Progenitor cell of endocrine pancreas (in vitro differentiated cells): ENCODE results near the gene BBS4. TPM values are rescaled to one million over a fixed set of nuclear protein-coding genes. Genes with fewer than 3 reads are reported as not detected.
"Not testable (repeated sequence)": the region's sequence is repeated elsewhere in the genome, so short reads cannot be mapped to it uniquely, and the experiment has no call there.

Experiments used
- DNase-seq: peaks from one replicate; pipeline ENCODE4 v3.0.0; 2021; ENCODE audit warnings: low spot score; ENCODE audit not compliant: unreplicated experiment
- H3K27ac Mint-ChIP-seq: 2 replicates; pipeline ENCODE4 v1.8.0; 2021; ENCODE audit warnings: mild to moderate bottlenecking, moderate library complexity, mixed read lengths
- H3K27me3 Mint-ChIP-seq: 2 replicates; pipeline ENCODE4 v1.8.0; 2021; ENCODE audit warnings: mixed read lengths
- H3K36me3 Mint-ChIP-seq: 2 replicates; pipeline ENCODE4 v1.8.0; 2022; ENCODE audit warnings: mixed read lengths; ENCODE audit not compliant: insufficient read depth
- H3K4me1 Mint-ChIP-seq: 2 replicates; pipeline ENCODE4 v1.8.0; 2021; ENCODE audit warnings: low read depth, mixed read lengths
- H3K4me3 Mint-ChIP-seq: 2 replicates; pipeline ENCODE4 v1.8.0; 2021; ENCODE audit warnings: low read depth, mild to moderate bottlenecking, moderate library complexity, mixed read lengths
- H3K9me3 Mint-ChIP-seq: 2 replicates; pipeline ENCODE4 v1.8.0; 2021; ENCODE audit warnings: low read depth, mixed read lengths
- total RNA-seq: library from RNA; stranded (reverse); gene quantifications from 2 replicates; pipeline ENCODE4 v1.2.1, GENCODE V29; 2021
- TF ChIP-seq, protein P1 (sequence below): fragments of 200-600 bp; sonication (generic); IDR thresholded peaks from one replicate; pipeline ENCODE4 v1.5.0; 2021; ENCODE audit warnings: antibody characterized with exemption, mild to moderate bottlenecking; ENCODE audit not compliant: unreplicated experiment

The BBS4 gene
- total RNA-seq, 1 donor from 2014 or later, result 33.8 TPM

DNA sequence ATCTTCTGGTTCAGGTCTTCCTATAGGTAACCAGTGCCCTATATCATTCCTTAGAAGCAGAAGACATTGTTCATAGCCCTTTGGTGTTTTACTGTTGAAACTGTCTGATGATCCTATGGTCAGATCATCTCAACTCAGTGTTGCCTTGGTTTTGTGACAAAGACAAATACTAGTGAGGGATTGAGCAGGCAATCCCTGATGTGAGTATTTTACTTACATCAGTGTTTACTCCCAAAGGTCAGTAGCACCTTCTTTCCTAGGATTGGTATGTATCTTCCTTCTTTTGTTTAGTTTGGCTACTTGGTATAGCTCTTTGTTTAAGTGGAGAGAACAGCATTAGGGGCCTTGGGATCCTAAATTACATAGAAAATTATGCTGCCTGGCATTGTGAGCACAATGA lies 41.1 kb downstream of the BBS4 start:
- H3K4me1 Mint-ChIP-seq, result no peaks in the 10 kb centered on the region
- H3K4me3 Mint-ChIP-seq, result no peak overlapping the region
- H3K27me3 Mint-ChIP-seq, result no peaks in the 10 kb centered on the region
- peaks cover 7% of the 10 kb centered on the region for H3K36me3 Mint-ChIP-seq
- DNase-seq, result no peak
- no peaks in the 10 kb centered on the region for H3K9me3 Mint-ChIP-seq
- TF ChIP-seq, protein P1, sequence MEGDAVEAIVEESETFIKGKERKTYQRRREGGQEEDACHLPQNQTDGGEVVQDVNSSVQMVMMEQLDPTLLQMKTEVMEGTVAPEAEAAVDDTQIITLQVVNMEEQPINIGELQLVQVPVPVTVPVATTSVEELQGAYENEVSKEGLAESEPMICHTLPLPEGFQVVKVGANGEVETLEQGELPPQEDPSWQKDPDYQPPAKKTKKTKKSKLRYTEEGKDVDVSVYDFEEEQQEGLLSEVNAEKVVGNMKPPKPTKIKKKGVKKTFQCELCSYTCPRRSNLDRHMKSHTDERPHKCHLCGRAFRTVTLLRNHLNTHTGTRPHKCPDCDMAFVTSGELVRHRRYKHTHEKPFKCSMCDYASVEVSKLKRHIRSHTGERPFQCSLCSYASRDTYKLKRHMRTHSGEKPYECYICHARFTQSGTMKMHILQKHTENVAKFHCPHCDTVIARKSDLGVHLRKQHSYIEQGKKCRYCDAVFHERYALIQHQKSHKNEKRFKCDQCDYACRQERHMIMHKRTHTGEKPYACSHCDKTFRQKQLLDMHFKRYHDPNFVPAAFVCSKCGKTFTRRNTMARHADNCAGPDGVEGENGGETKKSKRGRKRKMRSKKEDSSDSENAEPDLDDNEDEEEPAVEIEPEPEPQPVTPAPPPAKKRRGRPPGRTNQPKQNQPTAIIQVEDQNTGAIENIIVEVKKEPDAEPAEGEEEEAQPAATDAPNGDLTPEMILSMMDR, result no peak
- H3K27ac Mint-ChIP-seq, result no peak overlapping the region

DNA sequence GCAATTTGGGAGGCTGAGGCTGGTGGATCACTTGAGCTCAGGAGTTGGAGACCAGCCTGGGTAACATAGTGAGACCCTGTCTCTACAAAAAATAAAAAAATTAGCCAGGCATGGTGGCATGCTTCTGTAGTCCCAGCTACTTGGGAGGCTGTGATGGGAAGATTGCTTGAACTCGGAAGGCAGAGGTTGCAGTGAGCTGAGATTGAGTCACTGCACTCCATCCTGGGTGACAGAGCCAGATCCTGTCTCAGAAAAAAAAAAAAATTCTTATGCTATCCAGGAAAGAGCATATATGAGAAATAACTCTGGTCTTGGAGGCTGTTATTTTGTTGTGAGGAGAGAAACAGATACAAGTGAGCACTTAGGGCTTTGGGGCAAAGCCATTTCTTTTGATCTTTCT lies 42.2 kb downstream of the BBS4 start:
- not testable (repeated sequence) for H3K4me1 Mint-ChIP-seq, H3K27ac Mint-ChIP-seq, DNase-seq, H3K27me3 Mint-ChIP-seq, H3K9me3 Mint-ChIP-seq, H3K4me3 Mint-ChIP-seq
- H3K36me3 Mint-ChIP-seq, result peaks cover 13% of the 10 kb centered on the region

DNA sequence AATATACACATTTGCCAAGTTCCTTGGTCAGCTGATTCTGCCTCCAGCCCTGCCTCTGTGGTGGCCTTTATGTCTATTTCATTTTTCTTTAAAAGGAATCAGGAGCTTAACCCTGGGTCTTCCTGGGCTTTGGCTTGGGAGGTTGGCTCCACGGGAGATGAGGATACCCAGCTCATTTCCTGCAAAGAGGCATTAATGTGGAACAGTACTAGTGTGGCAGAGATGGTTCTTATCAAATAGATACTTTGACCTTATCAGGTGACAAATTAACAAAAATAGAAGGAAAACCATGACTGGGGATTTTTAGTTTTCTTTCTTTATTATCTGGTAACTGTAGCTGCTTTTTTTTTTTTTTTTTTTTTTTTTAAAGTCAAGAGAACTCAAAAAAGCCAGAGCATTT lies 42.8 kb downstream of the BBS4 start:
- Mint-ChIP-seq H3K36me3 (peaks cover 13% of the 10 kb centered on the region), H3K9me3 (no peaks in the 10 kb centered on the region), H3K27ac (no peak overlapping the region), H3K27me3 (no peaks in the 10 kb centered on the region), H3K4me1 (no peaks in the 10 kb centered on the region), H3K4me3 (no peak overlapping the region)
- TF ChIP-seq, protein P1, result no peak
- DNase-seq, result no peak

DNA sequence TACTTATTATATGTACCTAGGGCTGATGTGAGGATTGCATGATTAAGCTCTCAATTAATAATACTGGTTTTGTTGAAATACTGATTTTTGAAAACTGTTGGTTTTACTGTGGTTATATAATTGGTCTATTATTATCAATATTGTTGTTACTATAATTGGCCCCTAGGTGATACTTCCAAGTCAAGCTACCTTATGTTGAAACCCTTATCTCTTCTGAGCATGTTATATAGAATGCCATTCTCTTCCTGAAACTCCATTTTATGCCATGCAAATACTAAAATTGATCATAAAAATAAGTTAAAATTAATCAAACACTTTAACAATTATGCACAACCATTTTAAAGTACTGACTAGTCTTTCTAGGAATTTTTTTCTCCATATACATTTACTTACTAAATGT lies 46.1 kb downstream of the BBS4 start:
- TF ChIP-seq, protein P1, result no peak
- H3K27ac Mint-ChIP-seq, result no peak overlapping the region
- H3K27me3 Mint-ChIP-seq, result no peaks in the 10 kb centered on the region
- no peak overlapping the region for H3K4me3 Mint-ChIP-seq
- no peaks in the 10 kb centered on the region for H3K9me3 Mint-ChIP-seq
- peaks cover 16% of the 10 kb centered on the region for H3K36me3 Mint-ChIP-seq
- no peak for DNase-seq
- peaks cover 7% of the 10 kb centered on the region for H3K4me1 Mint-ChIP-seq

DNA sequence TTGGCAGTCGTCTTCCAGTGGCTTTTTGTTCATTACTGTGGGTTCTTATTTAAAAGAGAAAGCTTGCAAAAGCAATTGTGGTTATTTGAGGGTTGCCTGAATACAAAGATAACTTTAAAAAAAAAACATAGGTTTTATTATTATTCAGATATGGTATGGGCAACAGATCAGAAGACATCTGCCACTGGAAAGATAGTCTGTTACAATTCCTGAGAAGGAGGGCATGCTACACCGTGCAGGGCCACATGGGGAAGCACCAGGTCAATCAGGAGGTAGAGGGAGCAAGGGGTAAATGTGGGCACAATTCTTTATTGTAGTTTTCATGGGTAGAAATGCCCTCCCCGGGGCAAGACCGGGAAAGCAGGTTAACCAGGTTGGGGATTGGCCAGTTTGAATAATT lies 46.5 kb downstream of the BBS4 start:
- H3K36me3 Mint-ChIP-seq, result peaks cover 16% of the 10 kb centered on the region
- H3K4me1 Mint-ChIP-seq, result peaks cover 7% of the 10 kb centered on the region
- DNase-seq, result no peak
- H3K9me3 Mint-ChIP-seq, result no peaks in the 10 kb centered on the region
- no peak overlapping the region for H3K4me3 Mint-ChIP-seq
- no peak overlapping the region for H3K27ac Mint-ChIP-seq
- no peaks in the 10 kb centered on the region for H3K27me3 Mint-ChIP-seq
- TF ChIP-seq, protein P1, result no peak

DNA sequence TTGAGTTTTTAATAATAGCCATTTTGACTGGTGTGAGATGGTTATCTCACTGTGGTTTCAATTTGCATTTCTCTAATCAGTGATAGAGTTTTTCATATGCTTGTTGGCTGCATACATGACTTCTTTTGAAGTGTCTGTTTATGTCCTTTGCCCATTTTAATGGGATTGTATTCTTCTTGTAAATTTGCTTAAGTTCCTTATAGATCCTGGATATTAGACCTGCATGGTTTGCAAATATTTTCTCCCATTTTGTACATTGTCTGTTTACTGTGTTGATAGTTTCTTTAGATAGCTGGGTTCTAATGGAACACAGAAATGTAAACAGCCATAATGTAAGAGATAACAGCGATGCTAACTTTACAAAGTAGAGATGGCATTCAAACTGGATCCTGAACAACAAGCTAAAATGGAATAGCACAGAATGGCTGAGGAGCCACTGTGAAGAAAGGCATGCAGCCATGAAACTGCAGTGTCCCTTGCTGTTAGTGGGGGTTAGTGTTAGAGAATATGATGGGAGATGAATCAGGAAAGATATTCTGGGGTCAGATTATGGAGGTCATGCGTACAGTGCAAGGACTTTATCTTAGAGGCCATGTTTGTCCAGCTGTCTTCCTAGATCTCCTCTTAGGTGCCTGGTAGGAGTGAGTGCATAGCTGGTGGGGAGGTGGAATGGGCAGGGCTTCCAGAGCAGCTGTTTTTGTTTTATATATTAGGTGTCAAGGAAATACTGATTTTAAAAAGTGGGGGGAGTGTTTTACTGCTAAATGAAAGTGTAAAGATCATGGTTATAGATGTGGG lies 48.1 kb downstream of the BBS4 start:
- TF ChIP-seq, protein P1, result no peak
- H3K4me1 Mint-ChIP-seq, result peaks cover 7% of the 10 kb centered on the region
- DNase-seq, result no peak
- H3K27me3 Mint-ChIP-seq, result no peaks in the 10 kb centered on the region
- no peaks in the 10 kb centered on the region for H3K9me3 Mint-ChIP-seq
- H3K27ac Mint-ChIP-seq, result peak overlapping the region; percentile 54
- H3K36me3 Mint-ChIP-seq, result peaks cover 18% of the 10 kb centered on the region
- no peak overlapping the region for H3K4me3 Mint-ChIP-seq
